CD4-positive, alpha-beta T cell treated with Interferon alpha-2 for 1 hour (primary cell): ENCODE data around the gene CARD11.

Experiments used
- DNase-seq, 2 donors: peaks; one replicate each; pipeline ENCODE4 v3.0.0-alpha.2; 2020 to 2022

CARD11 gene

GRCh38 chr7:2979951-2980350, 63.7 kb downstream of the CARD11 start:
- DNase-seq = no peak

- DNase-seq = peak in 1 of 2 donors; percentile 9
Measured at GRCh38 chr7:2979201-2979631, 64.5 kb downstream of the CARD11 start.

DNA sequence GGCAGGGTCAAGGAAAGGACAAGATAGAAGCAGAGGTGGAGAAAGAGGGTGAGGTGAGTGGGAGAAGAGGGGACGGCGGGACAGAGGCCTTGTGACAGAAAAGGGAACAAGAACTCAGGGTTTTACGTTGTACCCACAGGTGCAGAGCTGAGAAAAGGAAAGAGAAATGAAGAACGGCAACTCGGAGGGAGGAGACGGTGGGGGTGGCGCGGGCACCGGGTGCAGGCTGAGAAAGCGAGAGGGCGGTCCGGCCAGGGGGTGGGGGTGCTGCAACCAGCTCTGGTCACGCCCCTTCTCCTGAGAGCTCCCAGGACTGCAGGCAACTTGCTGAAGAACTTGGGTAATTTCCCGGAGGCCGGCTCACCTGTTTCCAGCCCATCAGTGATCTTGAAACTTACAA, 65.3 kb downstream of the CARD11 start:
- peak; percentile 76 to 86 for DNase-seq

DNA sequence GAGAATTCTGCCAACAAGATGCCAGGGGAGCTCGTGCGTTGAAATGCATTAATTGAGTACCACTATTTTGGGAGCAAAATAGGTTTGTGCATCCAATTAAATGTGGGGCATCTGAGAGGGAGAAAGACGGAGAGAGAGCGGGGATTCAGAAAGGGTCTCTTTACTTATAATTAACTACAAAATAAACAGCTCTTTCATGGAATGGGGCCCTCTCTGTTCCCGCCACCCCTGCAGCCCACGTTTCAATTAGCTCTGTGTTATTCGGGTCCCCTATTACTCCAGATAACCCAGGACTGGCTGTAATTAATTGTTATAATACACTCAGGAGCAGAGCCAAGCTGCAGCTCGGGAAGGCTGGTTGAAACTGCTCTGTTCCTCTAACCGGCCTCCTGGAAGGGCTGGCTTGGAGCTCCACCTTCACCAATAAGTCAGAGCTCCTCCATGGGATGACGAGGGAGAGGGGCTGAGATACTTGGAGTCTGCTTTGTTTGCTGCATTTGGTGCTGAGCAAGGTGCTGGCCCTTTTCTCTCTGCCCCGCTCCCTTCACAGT, 67.8 kb downstream of the CARD11 start:
- no peak for DNase-seq

GRCh38 chr7:2974093-2974819, 69.4 kb downstream of the CARD11 start:
- no peak for DNase-seq

GRCh38 chr7:2972835-2973161, 70.9 kb downstream of the CARD11 start:
- DNase-seq = no peak

DNA sequence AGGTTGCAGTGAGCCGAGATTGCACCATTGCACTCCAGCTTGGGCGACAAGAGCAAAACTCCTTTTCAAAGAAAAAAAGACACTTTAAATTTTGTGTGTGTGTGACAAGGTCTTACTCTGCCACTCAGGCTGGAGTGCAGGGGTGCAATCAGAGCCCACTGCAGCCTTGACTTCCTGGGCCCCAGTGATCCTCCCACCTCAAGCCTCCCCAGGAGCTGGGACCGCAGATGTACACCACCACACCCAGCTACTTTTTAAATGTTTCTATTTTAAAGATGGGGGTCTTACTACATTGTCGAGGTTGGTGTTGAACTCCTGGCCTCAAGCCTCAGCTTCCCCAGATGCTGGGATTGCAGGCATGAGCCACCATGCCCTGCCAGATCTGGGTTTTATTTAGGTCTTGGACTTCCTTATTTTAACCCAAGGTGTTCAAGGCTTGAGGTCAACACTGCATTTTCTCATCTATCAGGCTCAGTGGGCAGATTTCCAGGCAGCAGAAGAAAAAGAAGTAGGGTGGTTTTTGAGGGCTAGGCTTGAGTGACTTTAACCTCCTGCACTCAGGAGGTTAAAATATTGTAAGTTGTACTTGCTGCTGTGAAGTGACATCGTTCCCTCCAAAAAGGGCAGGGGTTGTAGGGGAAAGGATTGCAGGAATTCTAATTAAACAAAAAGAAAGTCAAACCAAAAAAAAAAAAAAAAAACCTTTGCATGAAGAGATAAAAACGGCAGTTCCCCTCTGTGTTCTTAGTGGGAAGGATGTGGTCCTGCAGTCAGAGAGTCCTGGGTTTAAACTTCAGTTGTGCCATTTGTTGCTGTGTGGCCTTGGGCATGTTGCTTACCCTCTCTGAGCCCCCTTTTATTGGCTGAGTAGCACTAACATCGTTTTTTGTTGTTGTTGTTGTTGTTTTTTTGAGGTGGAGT, 71.5 kb downstream of the CARD11 start:
- no peak for DNase-seq

- no peak for DNase-seq
Measured at GRCh38 chr7:2970861-2971260, 72.8 kb downstream of the CARD11 start.

GRCh38 chr7:2970307-2970664, 73.4 kb downstream of the CARD11 start:
- no peak for DNase-seq

- no peak for DNase-seq
Measured at GRCh38 chr7:2969398-2970306, 74.0 kb downstream of the CARD11 start.

DNA sequence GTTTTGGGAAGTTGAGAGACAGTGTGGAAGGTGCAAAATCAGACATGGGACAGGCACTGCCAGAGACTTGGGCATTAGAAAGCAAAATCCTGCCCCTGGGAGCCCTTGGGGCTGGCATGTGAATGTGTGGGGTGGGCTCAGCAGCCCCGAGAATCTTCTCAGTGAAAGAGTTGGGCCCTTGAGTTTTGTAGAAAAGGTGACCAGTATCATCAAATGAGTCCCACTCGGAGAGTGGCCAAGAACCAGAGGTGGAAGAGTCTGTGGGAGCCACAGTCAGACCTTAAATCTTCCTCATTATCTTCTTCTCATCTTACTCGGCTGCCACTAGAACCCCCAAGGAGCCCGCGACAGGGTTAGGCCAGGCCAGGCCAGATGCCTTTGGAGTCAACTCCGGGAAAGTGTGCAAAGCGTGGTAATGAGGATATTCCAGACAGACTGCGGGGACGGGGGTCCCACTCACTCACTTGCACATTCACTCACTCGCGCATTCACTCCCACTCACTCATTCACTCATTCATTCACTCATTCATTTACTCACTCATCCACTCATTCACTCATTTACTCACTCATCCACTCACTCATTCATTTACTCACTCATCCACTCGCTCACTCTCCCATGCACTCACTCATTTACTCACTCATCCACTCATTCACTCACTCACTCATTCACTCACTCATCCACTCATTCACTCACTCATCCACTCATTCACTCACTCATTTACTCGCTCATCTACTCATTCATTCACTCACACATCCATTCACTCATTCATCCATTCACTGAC, 74.9 kb downstream of the CARD11 start:
- DNase-seq = no peak

GRCh38 chr7:2968176-2968575, 75.5 kb downstream of the CARD11 start:
- DNase-seq = no peak

DNA sequence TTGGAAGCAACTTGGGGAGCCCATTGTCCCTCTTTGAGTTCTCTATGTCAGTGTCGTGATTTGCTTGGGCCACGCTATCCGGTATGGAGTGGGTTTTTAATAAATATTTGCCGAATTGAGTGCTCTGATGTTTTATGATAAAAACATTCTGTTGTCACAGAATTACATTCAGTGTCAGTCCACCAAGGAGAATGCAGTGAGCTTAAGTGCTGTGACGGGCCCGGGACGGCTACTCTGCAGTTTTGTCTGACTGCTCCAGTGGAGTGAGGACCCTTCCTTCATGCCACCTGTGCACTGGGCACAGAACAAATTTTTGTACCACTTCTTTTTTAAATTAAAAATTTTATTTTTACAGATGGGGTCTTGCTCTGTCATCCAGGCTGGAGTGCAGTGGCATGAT, 76.0 kb downstream of the CARD11 start:
- DNase-seq = no peak

DNA sequence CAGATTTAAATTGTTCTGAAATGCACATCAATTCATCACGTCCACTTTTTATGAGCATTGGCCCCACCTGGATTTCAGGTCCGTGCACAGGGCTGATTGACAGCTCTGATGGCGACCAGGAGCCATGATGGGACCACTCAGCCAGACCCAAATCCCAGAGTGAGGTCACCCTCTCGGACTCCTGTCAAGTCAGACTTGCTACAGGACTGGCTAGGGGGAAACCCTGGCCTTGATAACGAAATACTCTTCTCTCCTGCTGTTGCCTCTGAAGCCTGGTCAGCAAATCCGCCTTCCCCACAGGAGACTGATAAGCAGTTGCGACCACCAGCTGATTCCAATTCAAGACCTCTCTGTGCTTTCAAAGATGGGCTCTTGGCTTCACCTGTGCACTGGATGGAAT, 76.4 kb downstream of the CARD11 start:
- no peak for DNase-seq

DNA sequence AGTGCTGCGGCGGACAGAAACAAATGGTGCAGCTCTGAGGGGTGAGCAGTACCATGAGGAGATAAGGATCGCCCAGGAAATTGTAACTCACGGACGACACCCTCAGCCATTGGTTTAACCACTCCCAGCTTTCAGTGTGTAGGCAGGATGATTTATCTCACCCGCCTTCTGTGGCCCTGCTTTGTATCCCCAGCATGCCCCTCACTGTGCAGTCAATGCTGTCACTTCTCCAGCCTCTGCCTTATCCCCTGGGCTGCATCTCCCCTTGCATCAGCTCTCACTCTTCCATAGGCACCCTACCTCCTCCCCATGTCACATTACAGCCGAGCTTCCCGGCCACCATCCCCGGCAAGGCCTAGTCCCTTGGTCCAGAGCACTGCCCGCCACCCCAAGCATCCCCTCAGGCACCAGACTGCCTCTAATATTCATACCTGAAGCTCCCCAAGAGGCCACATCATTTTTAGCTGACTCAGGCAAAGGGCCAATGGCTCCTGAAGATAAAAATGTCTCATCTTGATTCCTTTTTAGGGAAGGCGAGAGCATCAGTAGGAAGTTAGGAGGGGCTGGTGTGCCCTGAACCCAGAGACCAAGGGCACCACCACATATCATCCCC, 77.1 kb downstream of the CARD11 start:
- DNase-seq = no peak

DNA sequence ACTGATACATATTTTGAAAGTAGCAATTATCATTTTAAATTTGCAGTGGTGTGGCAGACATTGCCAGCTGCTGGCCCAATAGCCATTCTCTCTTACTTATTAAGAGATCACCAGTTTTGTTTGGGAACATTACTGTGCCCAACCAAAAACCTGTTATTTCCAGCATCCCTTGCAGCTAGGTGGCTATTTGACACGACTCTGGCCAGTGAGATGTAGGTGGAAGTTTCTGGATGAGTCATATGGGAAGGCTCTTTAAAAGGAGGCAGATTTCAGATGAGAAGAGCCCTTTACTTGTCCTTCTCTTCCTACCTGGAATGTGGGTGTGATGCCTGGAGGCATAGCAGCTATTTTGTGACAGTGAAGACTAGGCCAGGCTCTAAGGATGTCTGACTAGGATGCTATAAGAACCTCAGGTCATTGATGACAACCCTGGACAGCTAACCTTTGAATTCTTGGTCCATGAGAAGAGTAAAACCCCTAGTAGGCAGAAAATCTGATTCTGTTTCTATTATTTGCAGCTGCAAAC, 77.9 kb downstream of the CARD11 start:
- DNase-seq = no peak

GRCh38 chr7:2965301-2965700, 78.4 kb downstream of the CARD11 start:
- DNase-seq = no peak

- DNase-seq = no peak
Measured at GRCh38 chr7:2964208-2964607, 79.5 kb downstream of the CARD11 start.

DNA sequence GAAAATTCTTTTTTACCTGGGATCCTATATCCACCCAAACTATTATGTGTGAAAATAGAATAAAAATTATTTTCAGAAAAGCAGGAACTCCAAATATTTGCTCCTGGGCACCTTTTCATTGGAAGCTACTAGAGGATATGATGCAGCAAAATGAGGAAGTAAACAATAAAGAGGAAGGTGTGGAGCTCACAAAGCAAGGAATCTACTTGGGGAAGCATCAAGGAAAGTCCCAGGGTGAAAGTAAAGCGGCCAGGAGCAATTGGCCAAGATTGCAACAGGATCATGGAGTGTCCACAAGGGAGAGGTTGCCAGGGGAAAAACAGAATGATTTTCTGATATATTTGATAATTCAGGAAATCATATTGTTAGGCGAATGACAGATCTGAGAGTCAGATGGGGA, 80.8 kb downstream of the CARD11 start:
- DNase-seq = no peak

DNA sequence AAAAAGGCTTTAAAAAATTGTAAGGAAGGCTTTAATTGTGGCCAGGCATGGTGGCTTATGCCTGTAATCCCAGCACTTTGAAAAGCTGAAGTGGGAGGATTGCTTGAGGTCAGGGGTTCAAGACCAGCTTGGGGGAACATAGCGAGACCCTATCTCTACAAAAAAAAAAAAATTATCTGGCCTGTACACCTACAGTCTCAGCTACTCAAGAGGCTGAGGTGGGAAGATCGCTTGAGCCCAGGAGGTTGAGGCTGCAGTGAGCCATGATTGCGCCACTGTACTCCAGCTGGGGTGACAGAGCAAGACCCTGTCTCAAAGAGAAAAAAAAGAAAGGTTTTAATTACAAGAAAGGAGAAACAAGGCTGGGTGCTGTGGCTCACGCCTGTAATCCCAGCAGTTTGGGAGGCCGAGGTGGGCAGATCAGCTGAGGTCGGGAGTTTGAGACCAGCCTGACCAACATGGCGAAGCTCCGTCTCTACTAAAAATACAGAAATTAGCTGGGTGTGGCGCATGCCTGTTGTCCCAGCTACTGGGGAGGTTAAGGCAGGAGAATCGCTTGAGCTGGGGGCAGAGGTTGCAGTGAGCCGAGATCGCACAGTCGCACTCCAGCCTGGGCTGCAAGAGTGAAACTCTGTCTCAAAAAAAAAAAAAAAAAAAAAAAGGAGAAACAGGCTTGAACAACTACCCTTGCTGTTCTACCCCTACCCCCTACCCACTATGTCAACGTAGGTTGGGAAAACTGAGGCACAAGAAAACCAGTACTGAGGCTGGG, 83.7 kb downstream of the CARD11 start:
- no peak for DNase-seq
